Ishikawa (cell line): Measurements from ENCODE around the gene MARS2.

ENCODE experiments used
- CEBPB ChIP-seq: IDR thresholded peaks from 2 replicates; pipeline ENCODE4 v1.6.1; 2012
- CREB1 ChIP-seq: IDR thresholded peaks from 2 replicates; pipeline ENCODE4 v1.6.1; 2012; ENCODE audit warnings: low read depth
- EGR1 ChIP-seq: IDR thresholded peaks from 2 replicates; pipeline ENCODE4 v1.6.1; 2012
- EP300 ChIP-seq: IDR thresholded peaks from 2 replicates; pipeline ENCODE4 v1.6.1; 2012; ENCODE audit warnings: borderline replicate concordance
- FOXM1 ChIP-seq: IDR thresholded peaks from 2 replicates; pipeline ENCODE4 v1.6.1; 2012; ENCODE audit warnings: low read depth, borderline replicate concordance
- MAX ChIP-seq: IDR thresholded peaks from 2 replicates; pipeline ENCODE4 v1.6.1; 2012
- NFIC ChIP-seq: IDR thresholded peaks from 2 replicates; pipeline ENCODE4 v1.6.1; 2012
- RAD21 ChIP-seq: IDR thresholded peaks from 2 replicates; pipeline ENCODE4 v1.6.1; 2012; ENCODE audit warnings: low read depth
- REST ChIP-seq: IDR thresholded peaks from 2 replicates; pipeline ENCODE4 v1.6.1; 2012; ENCODE audit warnings: low read depth, mild to moderate bottlenecking
- TAF1 ChIP-seq: IDR thresholded peaks from 2 replicates; pipeline ENCODE4 v1.6.1; 2012; ENCODE audit warnings: low read depth, mild to moderate bottlenecking
- TCF12 ChIP-seq: IDR thresholded peaks from 2 replicates; pipeline ENCODE4 v1.6.1; 2012; ENCODE audit warnings: low read depth
- TEAD4 ChIP-seq: IDR thresholded peaks from 2 replicates; pipeline ENCODE4 v1.6.1; 2012
- USF1 ChIP-seq: IDR thresholded peaks from 2 replicates; pipeline ENCODE4 v1.6.1; 2012
- YY1 ChIP-seq: IDR thresholded peaks from 2 replicates; pipeline ENCODE4 v1.6.1; 2012; ENCODE audit warnings: low read depth
- ZBTB7A ChIP-seq: IDR thresholded peaks from 2 replicates; pipeline ENCODE4 v1.6.1; 2012; ENCODE audit warnings: low read depth

Gene MARS2

GRCh38 chr2:197677483-197677882 is 27.7 kb upstream of the MARS2 start:
- TF ChIP-seq CEBPB (no peak), EGR1 (no peak), YY1 (no peak), RAD21 (no peak), FOXM1 (no peak), TAF1 (no peak), USF1 (no peak), MAX (no peak), TEAD4 (no peak), EP300 (no peak), ZBTB7A (no peak), TCF12 (no peak)

GRCh38 chr2:197700960-197701359 is 4.2 kb upstream of the MARS2 start:
- TF ChIP-seq YY1 (no peak), NFIC (no peak), TEAD4 (no peak), CEBPB (no peak), FOXM1 (no peak)

GRCh38 chr2:197704434-197705120 is 592 bp upstream of the MARS2 start:
- TF ChIP-seq RAD21, result no peak
- TF ChIP-seq USF1, result no peak
- no peak for TF ChIP-seq ZBTB7A
- TF ChIP-seq FOXM1, result no peak
- no peak for TF ChIP-seq REST
- no peak for TF ChIP-seq TAF1
- no peak for TF ChIP-seq YY1
- no peak for TF ChIP-seq CREB1
- no peak for TF ChIP-seq MAX
- no peak for TF ChIP-seq EP300
- no peak for TF ChIP-seq TEAD4
- no peak for TF ChIP-seq CEBPB
- TF ChIP-seq EGR1, result no peak
- TF ChIP-seq NFIC, result no peak
- TF ChIP-seq TCF12, result no peak

- TF ChIP-seq USF1 (no peak), ZBTB7A (no peak), YY1 (no peak), FOXM1 (no peak), CREB1 (no peak), RAD21 (no peak), REST (no peak), TAF1 (no peak), TCF12 (no peak), TEAD4 (no peak), NFIC (no peak), MAX (no peak), EP300 (no peak)
Measured at GRCh38 chr2:197705912-197706838, 1.0 kb downstream of the MARS2 start.

- TF ChIP-seq ZBTB7A, result no peak
- no peak for TF ChIP-seq YY1
- no peak for TF ChIP-seq EGR1
- TF ChIP-seq FOXM1, result no peak
- no peak for TF ChIP-seq NFIC
- no peak for TF ChIP-seq CREB1
- no peak for TF ChIP-seq TAF1
- TF ChIP-seq MAX, result no peak
- TF ChIP-seq REST, result no peak
- TF ChIP-seq RAD21, result no peak
- TF ChIP-seq TCF12, result no peak
- TF ChIP-seq TEAD4, result no peak
- TF ChIP-seq EP300, result no peak
- no peak for TF ChIP-seq USF1
- no peak for TF ChIP-seq CEBPB
Measured at GRCh38 chr2:197706839-197707207, 1.7 kb downstream of the MARS2 start.
